IgD-negative memory B cell (primary cell): Measurements from ENCODE around the gene MYH16. TPM values are rescaled to one million over a fixed set of nuclear protein-coding genes. Genes with fewer than 3 reads are reported as not detected.
"Not testable (repeated sequence)": the region's sequence is repeated elsewhere in the genome, so short reads cannot be mapped to it uniquely, and the experiment has no call there.

ENCODE experiments used
- H3K27ac Mint-ChIP-seq, 3 donors: one replicate each; pipeline ENCODE4 v1.8.0; 2020 to 2022; ENCODE audit warnings: mild to moderate bottlenecking in 3 of 3, mixed read lengths in 3 of 3, moderate library complexity in 1 of 3
- H3K27me3 Mint-ChIP-seq: one replicate; pipeline ENCODE4 v1.8.0; 2021; ENCODE audit warnings: mixed read lengths
- H3K36me3 Mint-ChIP-seq: one replicate; pipeline ENCODE4 v1.8.0; 2020; ENCODE audit warnings: mild to moderate bottlenecking, mixed read lengths
- H3K4me1 Mint-ChIP-seq, 3 donors: one replicate each; pipeline ENCODE4 v1.8.0; 2020 to 2022; ENCODE audit warnings: mixed read lengths in 3 of 3, mild to moderate bottlenecking in 1 of 3
- H3K4me3 Mint-ChIP-seq, 4 donors: one replicate each; pipeline ENCODE4 v1.8.0; 2020 to 2022; ENCODE audit warnings: mild to moderate bottlenecking in 4 of 4, mixed read lengths in 4 of 4, moderate library complexity in 3 of 4
- H3K9me3 Mint-ChIP-seq, 3 donors: one replicate each; pipeline ENCODE4 v1.8.0; 2020 to 2021; ENCODE audit warnings: mixed read lengths in 3 of 3, mild to moderate bottlenecking in 1 of 3
- polyA plus RNA-seq: library from polyadenylated mRNA; unstranded; fragments of 300-500 nt; fragmentation: Illumina TruSeq; gene quantifications from one replicate; pipeline ENCODE4 v1.2.3, GENCODE V29; 2021

Gene MYH16
- polyA plus RNA-seq = not detected

GRCh38 chr7:99272476-99273045 is at the start of gene MYH16:
TSS of gene MYH16 (plus strand) at chr7:99272839.
- Mint-ChIP-seq H3K27me3 (peaks cover 12% of the 10 kb centered on the region), H3K4me3 (no peak within 1 kb of the TSS), H3K27ac (no peak within 1 kb of the TSS), H3K9me3 (no peaks in the 10 kb centered on the region), H3K4me1 (no peaks in the 10 kb centered on the region), H3K36me3 (no peaks in the 10 kb centered on the region)

GRCh38 chr7:99224263-99224898 is 48.3 kb upstream of the MYH16 start:
- not testable (repeated sequence) for H3K4me1 Mint-ChIP-seq, H3K27me3 Mint-ChIP-seq, H3K36me3 Mint-ChIP-seq, H3K9me3 Mint-ChIP-seq
- Mint-ChIP-seq H3K4me3 (peak overlapping the region in 1 of 4 donors; percentile 63), H3K27ac (peak overlapping the region in 1 of 3 donors; percentile 50)

GRCh38 chr7:99224899-99225265 is 47.8 kb upstream of the MYH16 start:
- peak overlapping the region in 1 of 4 donors; percentile 63 for H3K4me3 Mint-ChIP-seq
- no peaks in the 10 kb centered on the region for H3K36me3 Mint-ChIP-seq
- no peaks in the 10 kb centered on the region for H3K9me3 Mint-ChIP-seq
- no peaks in the 10 kb centered on the region for H3K27me3 Mint-ChIP-seq
- H3K27ac Mint-ChIP-seq = no peak overlapping the region
- peaks cover 0 to 3% (median 0%) of the 10 kb centered on the region in 3 donors for H3K4me1 Mint-ChIP-seq

- no peak overlapping the region for H3K27ac Mint-ChIP-seq
- peaks cover 2% of the 10 kb centered on the region for H3K27me3 Mint-ChIP-seq
- peaks cover 0 to 1% (median 0%) of the 10 kb centered on the region in 3 donors for H3K9me3 Mint-ChIP-seq
- H3K4me3 Mint-ChIP-seq = no peak overlapping the region
- H3K36me3 Mint-ChIP-seq = no peaks in the 10 kb centered on the region
- H3K4me1 Mint-ChIP-seq = peaks cover 0 to 1% (median 0%) of the 10 kb centered on the region in 3 donors
These were observed 43.4 kb upstream of the MYH16 start for GRCh38 chr7:99229234-99229633.

GRCh38 chr7:99232082-99232770 is 40.4 kb upstream of the MYH16 start:
- Mint-ChIP-seq H3K4me3 (no peak overlapping the region), H3K36me3 (no peaks in the 10 kb centered on the region), H3K27ac (no peak overlapping the region), H3K9me3 (peaks cover 0 to 1% (median 1%) of the 10 kb centered on the region in 3 donors), H3K4me1 (peaks cover 0 to 1% (median 0%) of the 10 kb centered on the region in 3 donors), H3K27me3 (peaks cover 2% of the 10 kb centered on the region)

GRCh38 chr7:99232955-99233354 is 39.7 kb upstream of the MYH16 start:
- not testable (repeated sequence) for H3K4me1 Mint-ChIP-seq, H3K9me3 Mint-ChIP-seq, H3K27ac Mint-ChIP-seq, H3K27me3 Mint-ChIP-seq, H3K4me3 Mint-ChIP-seq, H3K36me3 Mint-ChIP-seq

GRCh38 chr7:99234185-99234584 is 38.5 kb upstream of the MYH16 start:
- H3K4me1 Mint-ChIP-seq = peaks cover 0 to 1% (median 0%) of the 10 kb centered on the region in 3 donors
- peaks cover 0 to 8% (median 1%) of the 10 kb centered on the region in 3 donors for H3K9me3 Mint-ChIP-seq
- no peak overlapping the region for H3K4me3 Mint-ChIP-seq
- H3K27me3 Mint-ChIP-seq = peaks cover 2% of the 10 kb centered on the region
- no peak overlapping the region for H3K27ac Mint-ChIP-seq
- no peaks in the 10 kb centered on the region for H3K36me3 Mint-ChIP-seq

GRCh38 chr7:99235925-99236324 is 36.7 kb upstream of the MYH16 start:
- Mint-ChIP-seq H3K27me3 (peaks cover 6% of the 10 kb centered on the region), H3K36me3 (no peaks in the 10 kb centered on the region), H3K27ac (no peak overlapping the region), H3K4me1 (no peaks in the 10 kb centered on the region), H3K4me3 (no peak overlapping the region), H3K9me3 (peaks cover 0 to 8% (median 1%) of the 10 kb centered on the region in 3 donors)

- not testable (repeated sequence) for H3K27ac Mint-ChIP-seq, H3K36me3 Mint-ChIP-seq, H3K4me3 Mint-ChIP-seq, H3K27me3 Mint-ChIP-seq, H3K9me3 Mint-ChIP-seq, H3K4me1 Mint-ChIP-seq
These were observed 34.8 kb upstream of the MYH16 start for GRCh38 chr7:99237876-99238275.

- Mint-ChIP-seq H3K27me3 (peaks cover 4% of the 10 kb centered on the region), H3K4me1 (no peaks in the 10 kb centered on the region), H3K4me3 (no peak overlapping the region), H3K36me3 (no peaks in the 10 kb centered on the region), H3K27ac (no peak overlapping the region), H3K9me3 (peaks cover 0 to 8% (median 0%) of the 10 kb centered on the region in 3 donors)
These were observed 33.9 kb upstream of the MYH16 start for GRCh38 chr7:99238558-99239341.

- Mint-ChIP-seq H3K27me3 (peaks cover 4% of the 10 kb centered on the region), H3K27ac (no peak overlapping the region), H3K36me3 (no peaks in the 10 kb centered on the region), H3K4me1 (no peaks in the 10 kb centered on the region), H3K4me3 (no peak overlapping the region), H3K9me3 (peaks cover 0 to 3% (median 0%) of the 10 kb centered on the region in 3 donors)
These were observed 30.0 kb upstream of the MYH16 start for GRCh38 chr7:99242682-99243081.

- Mint-ChIP-seq H3K36me3 (no peaks in the 10 kb centered on the region), H3K4me3 (no peak overlapping the region), H3K27ac (no peak overlapping the region), H3K27me3 (peaks cover 4% of the 10 kb centered on the region), H3K9me3 (no peaks in the 10 kb centered on the region), H3K4me1 (no peaks in the 10 kb centered on the region)
These were observed 28.8 kb upstream of the MYH16 start for GRCh38 chr7:99243751-99244337.

GRCh38 chr7:99244939-99245338 is 27.7 kb upstream of the MYH16 start:
- Mint-ChIP-seq H3K4me3 (no peak overlapping the region), H3K27ac (no peak overlapping the region), H3K9me3 (no peaks in the 10 kb centered on the region), H3K36me3 (no peaks in the 10 kb centered on the region), H3K4me1 (no peaks in the 10 kb centered on the region), H3K27me3 (peaks cover 4% of the 10 kb centered on the region)

GRCh38 chr7:99248391-99249095 is 24.1 kb upstream of the MYH16 start:
- Mint-ChIP-seq H3K36me3 (no peaks in the 10 kb centered on the region), H3K4me3 (no peak overlapping the region), H3K27ac (no peak overlapping the region), H3K27me3 (peaks cover 4% of the 10 kb centered on the region), H3K9me3 (no peaks in the 10 kb centered on the region), H3K4me1 (no peaks in the 10 kb centered on the region)
